Left lung (tissue), 10 donors: ENCODE results near the gene CETP. TPM values are rescaled to one million over a fixed set of nuclear protein-coding genes. Genes with fewer than 3 reads are reported as not detected.
A peak's percentile ranks its signal among the peaks of the same experiment; 100 is the strongest.

Source experiments
- ATAC-seq: fragments of 200-7000 bp; cut with Tn5 transposase; one replicate; pipeline ENCODE4 v1.9.1; 2020; ENCODE audit warnings: moderate library complexity
- DNase-seq, 4 donors: peaks; one replicate each; pipeline ENCODE4 v3.0.0-alpha.2; 2013 to 2020
- H3K27ac ChIP-seq, 2 donors: fragments of 200-600 bp; sonication (generic) in 1 of 2; one replicate each; pipeline versions ENCODE4 v1.5.0 to v1.8.0; 2020 to 2021
- H3K27me3 ChIP-seq, 2 donors: fragments of 200-600 bp; sonication (generic) in 1 of 2; one replicate each; pipeline versions ENCODE4 v1.5.0 to v1.8.0; 2020 to 2021
- H3K36me3 ChIP-seq, 2 donors: fragments of 200-600 bp; sonication (generic) in 1 of 2; one replicate each; pipeline versions ENCODE4 v1.5.0 to v1.8.0; 2020 to 2021
- H3K4me1 ChIP-seq, 2 donors: fragments of 200-600 bp; one replicate each; pipeline ENCODE4 v1.8.0; 2021
- H3K4me3 ChIP-seq, 2 donors: fragments of 200-600 bp; sonication (generic) in 1 of 2; one replicate each; pipeline versions ENCODE4 v1.5.0 to v1.8.0; 2020 to 2021; ENCODE audit warnings: mild to moderate bottlenecking in 1 of 2
- H3K9me3 ChIP-seq, 2 donors: fragments of 200-600 bp; sonication (generic) in 1 of 2; one replicate each; pipeline versions ENCODE4 v1.5.0 to v1.8.0; 2020 to 2021
- CTCF ChIP-seq, 2 donors: fragments of 200-600 bp; sonication (generic) in 1 of 2; IDR thresholded peaks; one replicate each; pipeline versions ENCODE4 v1.5.0 to v1.8.0; 2021; ENCODE audit warnings: antibody characterized with exemption in 2 of 2
- intact Hi-C, 2 donors: fragments of 100-400 bp; cut with DNase I; formaldehyde crosslinking; loops; one replicate each; pipeline versions ENCODE4 v1.11.2 to v1.14.2; 2022
- polyA plus RNA-seq, 6 donors: library from polyadenylated mRNA; unstranded; fragments of 120-200 nt; gene quantifications; one replicate each; pipeline ENCODE4 v1.2.1, GENCODE V29; 2013; ENCODE audit not compliant: insufficient read length in 6 of 6
- total RNA-seq, 2 donors: library from RNA; stranded (reverse); fragmentation: NEBNext Ultra II Directional; extraction: Animal tissue kit (Norgen Biotek cat#: 25700); gene quantifications; one replicate each; pipeline ENCODE4 v1.2.1, GENCODE V29; 2021
- donor health status: DM: no; HTN: yes; CAD: no.
- donor health status: DM: no; HTN: no; CAD: no.

Gene CETP
- total and polyA plus RNA-seq, 8 donors: 0.58 to 15.2 (median 12.8) TPM

GRCh38 chr16:56987692-56988091, 25.9 kb downstream of the CETP start:
- H3K4me3 ChIP-seq: peak overlapping the region in 1 of 2 donors; percentile 88
- H3K9me3 ChIP-seq: no peaks in the 10 kb centered on the region
- no peaks in the 10 kb centered on the region for H3K36me3 ChIP-seq
- H3K27ac ChIP-seq: peak overlapping the region in 1 of 2 donors; percentile 94
- DNase-seq: no peak
- H3K4me1 ChIP-seq: peaks cover 27 to 82% of the 10 kb centered on the region in 2 donors
- no peaks in the 10 kb centered on the region for H3K27me3 ChIP-seq
- ATAC-seq: no peak
- TF ChIP-seq CTCF (IDR thresholded peaks at IDR 0.05): no peak
- intact Hi-C loops: no loop called here

GRCh38 chr16:56988161-56988947, 26.6 kb downstream of the CETP start:
- TF ChIP-seq CTCF (IDR thresholded peaks at IDR 0.05): no peak
- Histone ChIP-seq H3K27ac (peak overlapping the region; percentile 80 to 94), H3K9me3 (no peaks in the 10 kb centered on the region), H3K4me3 (peak overlapping the region; percentile 77 to 88), H3K36me3 (no peaks in the 10 kb centered on the region), H3K27me3 (no peaks in the 10 kb centered on the region), H3K4me1 (peaks cover 27 to 89% of the 10 kb centered on the region in 2 donors)
- ATAC-seq: peak; percentile 3
- peak in 1 of 4 donors; percentile 27 for DNase-seq
- intact Hi-C loops: no loop called here

GRCh38 chr16:56988948-56989945, 27.5 kb downstream of the CETP start, which contains the start of gene NLRC5:
TSS of gene NLRC5 (plus strand) at chr16:56989557. CDS start at chr16:57020713, 31,156 bp downstream.
- no peaks in the 10 kb centered on the region for H3K9me3 ChIP-seq
- H3K4me1 ChIP-seq: peaks cover 27 to 92% of the 10 kb centered on the region in 2 donors
- peak within 1 kb of the TSS; percentile 77 to 88 for H3K4me3 ChIP-seq
- no peak for TF ChIP-seq CTCF (IDR thresholded peaks at IDR 0.05)
- DNase-seq (peak; percentile 74 to 98 (median 89)), ATAC-seq (peak; percentile 93)
- intact Hi-C loops: no loop called here
- H3K36me3 ChIP-seq: no peaks in the 10 kb centered on the region
- peak within 1 kb of the TSS; percentile 80 to 94 for H3K27ac ChIP-seq
- H3K27me3 ChIP-seq: no peaks in the 10 kb centered on the region

- Histone ChIP-seq H3K4me1 (peaks cover 25 to 92% of the 10 kb centered on the region in 2 donors), H3K36me3 (no peaks in the 10 kb centered on the region), H3K4me3 (peak overlapping the region; percentile 77 to 88), H3K27me3 (no peaks in the 10 kb centered on the region), H3K27ac (peak overlapping the region; percentile 80 to 94), H3K9me3 (no peaks in the 10 kb centered on the region)
- intact Hi-C loops: no loop called here
- TF ChIP-seq CTCF (IDR thresholded peaks at IDR 0.05): no peak
- ATAC-seq (no peak), DNase-seq (no peak)
Observed at GRCh38 chr16:56989988-56990387, 28.2 kb downstream of the CETP start.
